ENCODE data around the gene SPHKAP.

- TF ChIP-seq CTCF (IDR thresholded peaks at IDR 0.05; ENCODE audit: borderline replicate concordance, extremely low read depth, low read length, poor library complexity, severe bottlenecking) (no peak), EZH2 (IDR thresholded peaks at IDR 0.05; ENCODE audit: borderline replicate concordance, low read depth, low read length, severe bottlenecking) (no peak)
Measured at GRCh38 chr2:228180181-228181097, 1.0 kb downstream of the SPHKAP start.
